Keratinocyte (primary cell): ENCODE measurements around the gene SMC5. TPM values are rescaled to one million over a fixed set of nuclear protein-coding genes. Genes with fewer than 3 reads are reported as not detected.

ENCODE experiments used
- DNase-seq: peaks from one replicate; pipeline ENCODE4 v3.0.0-alpha.2; 2011; ENCODE audit warnings: low read depth, missing footprints, low spot score
- FAIRE-seq: peaks from 2 replicates; lab custom pipeline; 2011; peaks lifted over from hg19 to GRCh38; lab: Jason Lieb, UNC
- H2AFZ ChIP-seq: 2 replicates; pipeline ENCODE4 v1.6.0; 2012; ENCODE audit warnings: low read length, control low read depth, inconsistent platforms; ENCODE audit not compliant: control insufficient read depth
- H3K27ac ChIP-seq: 2 replicates; pipeline ENCODE4 v1.5.1; 2011; ENCODE audit warnings: low read length; ENCODE audit not compliant: control insufficient read depth, insufficient read depth
- H3K27me3 ChIP-seq: 3 replicates; pipeline ENCODE4 v1.6.0; 2011; ENCODE audit warnings: low read length; ENCODE audit not compliant: control insufficient read depth, insufficient read depth; ENCODE audit errors: extremely low read depth
- H3K36me3 ChIP-seq, 2 experiments: 2 replicates in 1 of 2; 3 replicates in 1 of 2; pipeline ENCODE4 v1.5.1; 2011; ENCODE audit warnings: low read length in 2 of 2, mild to moderate bottlenecking in 1 of 2; ENCODE audit not compliant: control insufficient read depth in 2 of 2, insufficient read depth in 2 of 2; ENCODE audit errors: extremely low read depth in 1 of 2
- H3K4me1 ChIP-seq: 3 replicates; pipeline ENCODE4 v1.5.1; 2011; ENCODE audit warnings: low read length; ENCODE audit not compliant: control insufficient read depth, insufficient read depth; ENCODE audit errors: extremely low read depth
- H3K4me2 ChIP-seq: 3 replicates; pipeline ENCODE4 v1.6.0; 2011; ENCODE audit warnings: low read depth, low read length; ENCODE audit not compliant: control insufficient read depth, insufficient read depth; ENCODE audit errors: extremely low read depth
- H3K4me3 ChIP-seq, 3 experiments: fragments of 200-600 bp in 1 of 3; sonication (generic) in 1 of 3; 2 replicates in 2 of 3; 3 replicates in 1 of 3; pipeline ENCODE4 v1.5.1; 2011 to 2016; ENCODE audit warnings: low read length in 3 of 3, mild to moderate bottlenecking in 3 of 3, control low read depth in 2 of 3, inconsistent platforms in 1 of 3, low read depth in 1 of 3, mixed read lengths in 1 of 3, mixed run types in 1 of 3, moderate library complexity in 1 of 3; ENCODE audit not compliant: control insufficient read depth in 2 of 3, insufficient read depth in 2 of 3; ENCODE audit errors: extremely low read depth in 1 of 3
- H3K79me2 ChIP-seq: 2 replicates; pipeline ENCODE4 v1.6.0; 2012; ENCODE audit warnings: low read length; ENCODE audit not compliant: control insufficient read depth, insufficient read depth
- H3K9ac ChIP-seq: 3 replicates; pipeline ENCODE4 v1.6.0; 2011; ENCODE audit warnings: low read length; ENCODE audit not compliant: control insufficient read depth, insufficient read depth; ENCODE audit errors: extremely low read depth
- H3K9me1 ChIP-seq: 3 replicates; pipeline ENCODE4 v1.6.0; 2011; ENCODE audit warnings: low read length; ENCODE audit not compliant: control insufficient read depth, insufficient read depth; ENCODE audit errors: extremely low read depth
- H3K9me3 ChIP-seq: 2 replicates; pipeline ENCODE4 v1.5.1; 2012; ENCODE audit warnings: low read depth, low read length; ENCODE audit not compliant: control insufficient read depth
- H4K20me1 ChIP-seq: 3 replicates; pipeline ENCODE4 v1.6.0; 2011; ENCODE audit warnings: low read length; ENCODE audit not compliant: control insufficient read depth, insufficient read depth; ENCODE audit errors: extremely low read depth
- EZH2 ChIP-seq: IDR thresholded peaks from one replicate; pipeline ENCODE4 v1.6.1; 2012; ENCODE audit warnings: inconsistent platforms, mild to moderate bottlenecking, low read length, moderate library complexity
- dilution Hi-C: fragments of 300-500 bp; cut with MboI; formaldehyde crosslinking; loops from one replicate; pipeline ENCODE4 v1.7.0; 2020; ENCODE audit warnings: low sequenced_read_pairs; ENCODE audit not compliant: extremely low pct_ligation_motif_present
- polyA plus RNA-seq, 5 experiments: library from polyadenylated mRNA; depleted of rRNA in 3 of 5; stranded (reverse) in 3 of 5; stranded (forward) in 1 of 5; unstranded in 1 of 5; fragments of >200 nt; gene quantifications; 1 replicate in 1 of 5; 2 replicates in 3 of 5; 3 replicates in 1 of 5; pipeline versions ENCODE4 v1.2.1 to v1.2.3, GENCODE V29; 2011 to 2012; ENCODE audit warnings: missing spikeins in 2 of 5, low read depth in 1 of 5, low replicate concordance in 1 of 5
- TF ChIP-seq, protein P1 (sequence below), 3 experiments: IDR thresholded peaks in 1 of 3; conservative IDR thresholded peaks in 1 of 3; optimal IDR thresholded peaks in 1 of 3; 2 replicates in 2 of 3; 3 replicates in 1 of 3; pipeline versions ENCODE3 to v1.5.1; 2011; ENCODE audit warnings: low read length in 3 of 3, mild to moderate bottlenecking in 3 of 3, moderate library complexity in 2 of 3, control low read depth in 1 of 3, inconsistent platforms in 1 of 3; ENCODE audit not compliant: insufficient read depth in 2 of 3; ENCODE audit errors: extremely low read depth in 1 of 3

Gene SMC5
- polyA plus RNA-seq, 1 donor (not counting 4 experiments of a cell fraction or from before 2014, with no cell fraction given) = 16.5 TPM

DNA sequence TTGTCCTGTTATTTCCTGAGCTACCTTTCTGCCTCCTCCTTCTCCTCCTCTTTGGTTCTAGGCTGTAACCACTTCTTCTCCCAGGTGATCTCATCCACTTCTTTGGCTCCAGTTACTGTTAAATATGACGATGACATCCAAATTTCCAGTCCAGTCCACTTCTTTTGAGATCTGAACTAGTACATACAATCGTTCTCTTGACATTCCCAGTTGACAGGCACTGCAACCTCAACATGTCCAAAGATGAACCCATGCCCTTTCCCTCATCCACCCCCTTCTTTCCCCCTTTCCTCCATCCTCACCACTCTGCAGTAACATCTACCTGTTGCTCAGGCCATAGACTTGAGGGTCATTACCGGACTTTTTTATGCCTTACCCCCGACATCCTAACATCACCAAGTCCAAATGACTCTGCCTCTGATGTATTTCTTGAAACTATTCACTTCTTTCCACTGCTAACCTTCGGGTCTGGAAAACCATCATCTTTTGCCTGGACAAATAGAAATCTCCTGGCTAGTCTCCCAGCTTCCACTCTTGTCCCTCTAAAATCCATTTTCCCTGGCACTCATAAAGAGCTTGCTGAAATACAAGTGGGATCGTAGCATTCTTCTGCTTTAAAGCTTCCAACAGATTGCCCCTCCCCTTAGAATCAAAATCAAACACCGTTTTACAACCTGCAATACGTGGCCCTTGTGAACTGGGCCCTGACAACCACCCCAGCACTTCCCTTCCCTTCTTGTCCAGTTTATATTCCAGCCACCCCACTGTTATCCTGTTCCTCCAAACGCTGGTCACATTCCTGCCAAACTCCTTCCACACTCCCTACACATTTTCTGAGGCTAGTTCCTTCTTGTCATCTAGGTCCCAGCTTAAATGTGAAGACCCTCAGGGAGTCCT lies 124.2 kb downstream of the SMC5 start:
- TF ChIP-seq, protein P1, sequence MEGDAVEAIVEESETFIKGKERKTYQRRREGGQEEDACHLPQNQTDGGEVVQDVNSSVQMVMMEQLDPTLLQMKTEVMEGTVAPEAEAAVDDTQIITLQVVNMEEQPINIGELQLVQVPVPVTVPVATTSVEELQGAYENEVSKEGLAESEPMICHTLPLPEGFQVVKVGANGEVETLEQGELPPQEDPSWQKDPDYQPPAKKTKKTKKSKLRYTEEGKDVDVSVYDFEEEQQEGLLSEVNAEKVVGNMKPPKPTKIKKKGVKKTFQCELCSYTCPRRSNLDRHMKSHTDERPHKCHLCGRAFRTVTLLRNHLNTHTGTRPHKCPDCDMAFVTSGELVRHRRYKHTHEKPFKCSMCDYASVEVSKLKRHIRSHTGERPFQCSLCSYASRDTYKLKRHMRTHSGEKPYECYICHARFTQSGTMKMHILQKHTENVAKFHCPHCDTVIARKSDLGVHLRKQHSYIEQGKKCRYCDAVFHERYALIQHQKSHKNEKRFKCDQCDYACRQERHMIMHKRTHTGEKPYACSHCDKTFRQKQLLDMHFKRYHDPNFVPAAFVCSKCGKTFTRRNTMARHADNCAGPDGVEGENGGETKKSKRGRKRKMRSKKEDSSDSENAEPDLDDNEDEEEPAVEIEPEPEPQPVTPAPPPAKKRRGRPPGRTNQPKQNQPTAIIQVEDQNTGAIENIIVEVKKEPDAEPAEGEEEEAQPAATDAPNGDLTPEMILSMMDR (optimal IDR thresholded peaks at IDR 0.05 in 1 of 3, IDR thresholded peaks at IDR 0.05 in 1 of 3, conservative IDR thresholded peaks at IDR 0.05 in 1 of 3; ENCODE audit: extremely low read depth in 1 of 3, insufficient read depth in 2 of 3, low read length in 3 of 3) = no peak
- no peak for TF ChIP-seq EZH2
- H3K9ac ChIP-seq = no peak overlapping the region
- no peaks in the 10 kb centered on the region for H3K27me3 ChIP-seq
- H3K36me3 ChIP-seq = no peaks in the 10 kb centered on the region
- H3K9me1 ChIP-seq = no peaks in the 10 kb centered on the region
- no peak overlapping the region for H3K27ac ChIP-seq
- no peak for FAIRE-seq
- H3K4me2 ChIP-seq = no peak overlapping the region
- H3K4me1 ChIP-seq = no peaks in the 10 kb centered on the region
- no peak overlapping the region for H3K4me3 ChIP-seq
- H3K9me3 ChIP-seq = no peaks in the 10 kb centered on the region
- no peak overlapping the region for H2AFZ ChIP-seq
- H3K79me2 ChIP-seq = no peaks in the 10 kb centered on the region
- H4K20me1 ChIP-seq = no peaks in the 10 kb centered on the region
- dilution Hi-C loops = no loop called here
- DNase-seq = no peak

GRCh38 chr9:70385426-70385825 lies 126.6 kb downstream of the SMC5 start:
- H3K79me2 ChIP-seq = no peaks in the 10 kb centered on the region
- no peaks in the 10 kb centered on the region for H3K36me3 ChIP-seq
- H4K20me1 ChIP-seq = peaks cover 3% of the 10 kb centered on the region
- no peak overlapping the region for H3K4me3 ChIP-seq
- dilution Hi-C loops = no loop called here
- no peak overlapping the region for H3K27ac ChIP-seq
- TF ChIP-seq, protein P1 (optimal IDR thresholded peaks at IDR 0.05 in 1 of 3, IDR thresholded peaks at IDR 0.05 in 1 of 3, conservative IDR thresholded peaks at IDR 0.05 in 1 of 3; ENCODE audit: extremely low read depth in 1 of 3, insufficient read depth in 2 of 3, low read length in 3 of 3) = no peak
- no peak for TF ChIP-seq EZH2
- no peaks in the 10 kb centered on the region for H3K9me1 ChIP-seq
- no peak for DNase-seq
- no peaks in the 10 kb centered on the region for H3K9me3 ChIP-seq
- no peak overlapping the region for H3K9ac ChIP-seq
- no peaks in the 10 kb centered on the region for H3K27me3 ChIP-seq
- no peak overlapping the region for H2AFZ ChIP-seq
- no peak overlapping the region for H3K4me2 ChIP-seq
- no peak for FAIRE-seq
- H3K4me1 ChIP-seq = no peaks in the 10 kb centered on the region
